ENCODE measurements around the gene PCP4.

PCP4 gene

DNA sequence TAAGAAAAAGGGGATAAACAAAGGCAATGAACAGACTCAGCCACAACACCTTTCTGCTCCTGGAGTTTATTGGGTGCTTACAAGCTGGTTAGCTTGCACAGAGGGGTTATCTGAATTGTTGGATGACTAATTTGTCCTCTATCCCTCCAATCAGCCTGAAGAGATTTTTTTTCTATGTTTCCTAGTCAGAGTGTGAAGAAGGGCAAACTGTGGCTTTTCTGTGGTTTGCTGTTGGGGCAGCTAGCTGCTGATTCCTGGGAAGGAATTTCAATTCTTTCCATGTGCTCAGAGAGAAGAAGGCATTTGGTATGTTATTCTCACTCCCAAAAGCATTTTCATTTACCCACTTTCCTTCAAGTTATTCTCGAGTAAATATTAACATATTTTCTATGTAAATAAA lies 48.6 kb downstream of the PCP4 start:
- DNase-seq (ENCODE audit: low spot score): no peak
- no peak overlapping the region for H3K4me3 ChIP-seq
- TF ChIP-seq, protein P1, sequence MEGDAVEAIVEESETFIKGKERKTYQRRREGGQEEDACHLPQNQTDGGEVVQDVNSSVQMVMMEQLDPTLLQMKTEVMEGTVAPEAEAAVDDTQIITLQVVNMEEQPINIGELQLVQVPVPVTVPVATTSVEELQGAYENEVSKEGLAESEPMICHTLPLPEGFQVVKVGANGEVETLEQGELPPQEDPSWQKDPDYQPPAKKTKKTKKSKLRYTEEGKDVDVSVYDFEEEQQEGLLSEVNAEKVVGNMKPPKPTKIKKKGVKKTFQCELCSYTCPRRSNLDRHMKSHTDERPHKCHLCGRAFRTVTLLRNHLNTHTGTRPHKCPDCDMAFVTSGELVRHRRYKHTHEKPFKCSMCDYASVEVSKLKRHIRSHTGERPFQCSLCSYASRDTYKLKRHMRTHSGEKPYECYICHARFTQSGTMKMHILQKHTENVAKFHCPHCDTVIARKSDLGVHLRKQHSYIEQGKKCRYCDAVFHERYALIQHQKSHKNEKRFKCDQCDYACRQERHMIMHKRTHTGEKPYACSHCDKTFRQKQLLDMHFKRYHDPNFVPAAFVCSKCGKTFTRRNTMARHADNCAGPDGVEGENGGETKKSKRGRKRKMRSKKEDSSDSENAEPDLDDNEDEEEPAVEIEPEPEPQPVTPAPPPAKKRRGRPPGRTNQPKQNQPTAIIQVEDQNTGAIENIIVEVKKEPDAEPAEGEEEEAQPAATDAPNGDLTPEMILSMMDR (IDR thresholded peaks at IDR 0.05): no peak
- H3K27ac ChIP-seq: no peak overlapping the region

DNA sequence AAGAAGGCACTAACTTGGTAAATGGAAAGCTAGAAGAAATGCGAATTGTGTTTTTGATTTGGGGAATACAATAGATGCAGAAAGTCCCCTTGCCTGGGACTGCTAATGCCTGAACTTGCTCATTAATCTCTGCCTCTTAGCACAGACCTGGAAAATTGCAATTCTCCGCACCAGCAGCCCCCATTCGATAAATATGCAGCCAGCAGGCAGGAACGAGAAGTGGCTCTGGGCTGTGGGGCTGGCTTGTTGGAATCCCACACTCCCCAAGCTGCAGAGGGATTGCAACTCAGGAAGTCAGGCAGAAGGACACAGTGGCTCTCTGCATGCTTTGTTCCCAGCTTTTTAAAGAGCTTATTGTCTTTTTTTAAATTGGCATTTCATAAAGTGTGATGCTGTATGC lies 51.3 kb downstream of the PCP4 start:
- Histone ChIP-seq H3K4me3 (no peak overlapping the region), H3K27ac (no peak overlapping the region)
- DNase-seq (ENCODE audit: low spot score): no peak
- TF ChIP-seq, protein P1 (IDR thresholded peaks at IDR 0.05): no peak

DNA sequence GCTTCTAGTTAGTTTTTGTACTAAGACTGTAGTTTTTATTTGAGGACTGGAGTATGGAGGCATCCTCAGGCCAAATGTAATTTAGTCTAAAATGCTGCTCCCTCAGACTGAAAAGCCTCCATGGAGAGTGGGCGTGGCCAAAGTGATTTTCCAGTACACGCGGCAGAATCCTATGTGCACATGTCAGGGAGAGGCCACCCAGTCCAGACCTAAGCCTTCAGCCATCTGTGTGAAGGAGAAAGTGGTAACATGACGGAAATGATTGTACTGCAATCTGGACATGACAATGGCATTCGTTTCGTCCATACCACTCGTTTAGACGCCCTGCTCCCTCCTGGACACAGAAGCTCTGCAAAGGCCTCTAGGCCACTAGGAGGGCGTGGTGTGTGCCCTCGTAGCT lies 56.2 kb downstream of the PCP4 start:
- TF ChIP-seq, protein P1 (IDR thresholded peaks at IDR 0.05): no peak
- H3K4me3 ChIP-seq: no peak overlapping the region
- H3K27ac ChIP-seq: no peak overlapping the region
- no peak for DNase-seq (ENCODE audit: low spot score)

DNA sequence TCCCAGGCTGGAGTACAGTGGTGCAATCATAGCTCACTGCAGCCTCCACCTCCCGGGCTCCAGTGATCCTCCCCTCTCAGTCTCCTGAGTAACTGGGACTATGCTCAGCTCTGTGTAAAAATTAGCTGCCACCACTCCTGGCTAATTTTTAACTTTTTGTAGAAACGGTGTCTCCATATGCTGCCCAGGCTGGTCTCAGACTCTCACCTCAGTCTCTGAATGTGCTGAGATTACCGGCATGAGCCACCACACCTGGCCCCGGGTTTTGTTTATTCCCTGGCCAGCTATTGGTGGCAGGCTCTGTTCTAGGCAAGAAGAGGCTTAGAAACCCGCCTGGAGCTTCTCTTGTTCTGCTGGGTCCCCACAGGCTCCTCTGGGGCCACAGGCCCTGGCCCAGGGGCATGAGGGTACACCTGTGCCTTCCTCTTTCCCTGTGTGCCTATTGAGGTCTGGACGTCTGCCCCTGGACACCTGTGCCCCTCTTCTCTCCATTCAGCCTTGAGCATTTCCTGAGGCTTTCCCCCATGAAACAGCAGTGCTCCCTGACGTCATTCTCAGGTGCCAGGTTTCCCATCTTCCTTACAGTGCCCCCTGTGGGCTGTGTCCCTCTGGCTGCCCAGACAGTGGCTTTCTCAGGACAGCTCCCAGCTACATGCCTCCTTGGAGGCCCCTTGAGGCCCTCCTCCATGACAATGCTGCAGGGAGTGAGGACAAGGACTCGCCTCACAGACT lies 57.5 kb downstream of the PCP4 start:
- no peak overlapping the region for H3K27ac ChIP-seq
- TF ChIP-seq, protein P1 (IDR thresholded peaks at IDR 0.05): no peak
- DNase-seq (ENCODE audit: low spot score): no peak
- no peak overlapping the region for H3K4me3 ChIP-seq

DNA sequence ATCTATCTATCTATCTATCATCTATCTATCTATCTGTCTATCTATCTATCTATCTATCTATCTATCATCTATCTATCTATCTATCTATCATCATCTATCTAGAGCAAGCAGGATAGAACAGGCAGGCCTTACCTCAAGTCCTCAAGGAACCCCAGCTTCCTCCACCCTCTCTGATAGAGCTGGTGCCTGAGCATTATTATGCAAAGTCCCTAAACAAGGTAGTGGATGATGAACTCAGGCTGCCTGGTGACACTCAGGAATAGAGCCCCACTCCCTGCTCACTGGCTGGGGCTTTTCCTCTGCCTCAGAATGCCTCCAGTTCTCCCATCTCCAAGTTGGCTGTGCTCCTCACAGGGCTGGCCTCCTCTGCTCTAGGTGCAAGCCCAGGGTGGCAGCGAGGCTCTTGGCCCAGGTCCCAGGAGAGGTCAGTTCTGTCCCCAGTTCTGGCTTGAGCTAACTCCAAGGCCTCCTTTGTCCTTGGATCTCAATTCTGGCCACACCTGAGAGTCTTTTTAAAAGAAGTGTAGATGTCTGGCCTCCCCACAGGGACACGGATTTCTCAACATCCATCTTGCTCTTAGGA lies 60.2 kb downstream of the PCP4 start:
- Histone ChIP-seq H3K4me3 (no peak overlapping the region), H3K27ac (no peak overlapping the region)
- TF ChIP-seq, protein P1 (IDR thresholded peaks at IDR 0.05): no peak
- no peak for DNase-seq (ENCODE audit: low spot score)

DNA sequence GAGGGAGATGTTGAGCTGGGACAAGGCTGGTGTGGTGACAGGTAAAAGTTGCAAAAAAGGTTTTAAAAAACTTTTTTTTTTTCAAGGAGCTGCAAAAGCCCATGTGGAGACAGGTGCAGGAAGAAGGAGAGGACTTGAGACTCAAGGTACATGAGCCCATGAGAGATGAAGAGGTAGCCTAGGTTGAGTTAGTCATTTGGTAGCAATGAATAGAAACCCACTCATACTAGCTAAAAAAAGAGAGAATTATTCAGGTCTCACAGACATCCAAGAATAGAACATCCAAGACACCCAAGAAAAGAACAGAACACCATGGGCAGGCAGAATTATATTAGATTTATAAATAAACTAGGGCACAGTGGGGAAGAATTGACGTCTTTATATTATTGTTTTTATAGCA lies 65.1 kb downstream of the PCP4 start:
- Histone ChIP-seq H3K4me3 (no peak overlapping the region), H3K27ac (no peak overlapping the region)
- no peak for DNase-seq (ENCODE audit: low spot score)
- TF ChIP-seq, protein P1 (IDR thresholded peaks at IDR 0.05): no peak

DNA sequence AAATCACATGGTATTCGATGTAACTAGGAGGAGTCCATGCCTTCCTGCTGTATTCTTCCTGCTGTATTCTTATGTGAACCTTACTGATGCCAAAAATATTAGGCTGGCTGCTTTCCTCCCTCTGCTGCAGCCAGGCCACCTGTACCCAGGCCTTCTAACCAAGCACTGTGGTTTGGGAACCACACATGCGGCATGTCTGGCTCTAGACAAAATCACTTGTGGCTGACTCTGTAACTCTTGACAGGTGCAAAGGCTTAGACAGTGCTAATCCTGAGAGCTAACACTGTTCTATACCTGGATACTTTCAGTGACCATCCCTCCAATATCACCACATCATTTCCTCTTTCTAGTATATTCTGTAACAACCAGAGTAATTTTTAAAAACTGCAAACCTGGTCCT lies 67.7 kb downstream of the PCP4 start:
- DNase-seq (ENCODE audit: low spot score): no peak
- Histone ChIP-seq H3K4me3 (no peak overlapping the region), H3K27ac (no peak overlapping the region)
- TF ChIP-seq, protein P1 (IDR thresholded peaks at IDR 0.05): no peak

Measured in coronary artery (tissue), 2 donors.